ENCODE measurements around the gene BLNK.

BLNK gene

DNA sequence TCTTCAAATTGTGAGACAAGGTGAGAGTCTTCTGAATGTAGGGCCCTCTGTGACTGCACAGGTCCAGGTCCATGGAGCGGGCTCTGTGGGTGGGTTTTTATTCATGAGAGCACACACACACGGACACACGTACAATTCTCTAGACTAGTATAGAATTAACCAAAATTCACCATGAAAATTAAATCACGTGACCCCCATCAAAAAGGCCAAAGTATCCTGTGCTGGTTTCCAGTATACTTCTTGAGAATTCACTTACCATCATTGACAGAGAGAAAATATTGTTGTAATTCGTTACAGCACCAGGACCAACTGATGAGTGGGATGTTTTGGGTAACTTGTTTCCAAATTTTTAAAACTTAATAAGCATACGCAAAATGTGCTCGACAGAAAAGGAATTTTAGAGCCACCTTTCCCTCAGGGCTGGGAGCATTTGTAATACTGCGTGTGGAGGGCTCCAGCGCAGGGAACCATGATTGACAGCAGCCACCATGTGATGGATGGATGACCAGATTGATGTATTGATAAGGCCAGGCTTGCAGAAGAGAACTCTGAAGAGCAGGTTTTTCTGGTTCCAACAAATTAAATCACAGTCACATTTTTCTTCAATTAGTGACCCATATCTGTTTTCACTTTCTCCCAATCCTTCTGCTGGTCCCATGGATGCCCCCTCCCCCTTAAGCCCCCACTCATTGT, 18.0 kb upstream of the BLNK start:
- ChIA-PET POLR2A (no interaction called here), CTCF (interaction anchor here (3.8 kb wide), 1 partner anchor 60 kb away, joined by 22 read pairs; no protein-coding TSS in a partner anchor)
- H3K4me1 ChIP-seq (ENCODE audit: control insufficient read depth, insufficient read depth, low read length) = no peaks in the 10 kb centered on the region; the same call in 1 of the 2 replicates
- TF ChIP-seq ZNF169 (tag by site-specific recombination; IDR thresholded peaks at IDR 0.05) = no peak
- TF ChIP-seq ZNF670 (tag by site-specific recombination; IDR thresholded peaks at IDR 0.05; ENCODE audit: low read depth) = no peak
- no peak for TF ChIP-seq ZBTB7A (tag by site-specific recombination; IDR thresholded peaks at IDR 0.05; ENCODE audit: low read depth)
- no peak for TF ChIP-seq BCL11B (tag by site-specific recombination; IDR thresholded peaks at IDR 0.05; ENCODE audit: low read depth)
- no peak for TF ChIP-seq ZNF626 (tag by site-specific recombination; IDR thresholded peaks at IDR 0.05)
- no peak for TF ChIP-seq SCRT2 (tag by site-specific recombination; IDR thresholded peaks at IDR 0.05)
- TF ChIP-seq TCF7L2 (IDR thresholded peaks at IDR 0.05; ENCODE audit: borderline replicate concordance, low read depth, low read length) = no peak
- no peak for TF ChIP-seq ZNF146 (tag by site-specific recombination; IDR thresholded peaks at IDR 0.05)
- no peak for TF ChIP-seq ZNF529 (tag by site-specific recombination; IDR thresholded peaks at IDR 0.05; ENCODE audit: insufficient replicate concordance)
- no peak for TF ChIP-seq ZNF350 (tag by site-specific recombination; IDR thresholded peaks at IDR 0.05)
- no peak for TF ChIP-seq ZNF624 (tag by site-specific recombination; IDR thresholded peaks at IDR 0.05)
- no peak for TF ChIP-seq ZNF138 (tag by site-specific recombination; IDR thresholded peaks at IDR 0.05; ENCODE audit: borderline replicate concordance)
- TF ChIP-seq SALL2 (tag by site-specific recombination; IDR thresholded peaks at IDR 0.05; ENCODE audit: borderline replicate concordance) = no peak
- TF ChIP-seq ZNF155 (tag by site-specific recombination; IDR thresholded peaks at IDR 0.05) = no peak
- no peak for TF ChIP-seq ZNF248 (tag by site-specific recombination; IDR thresholded peaks at IDR 0.05)
- TF ChIP-seq ZNF132 (tag by site-specific recombination; IDR thresholded peaks at IDR 0.05; ENCODE audit: borderline replicate concordance) = no peak
- no peak for TF ChIP-seq ZSCAN30 (tag by site-specific recombination; IDR thresholded peaks at IDR 0.05)
- H3K9me3 ChIP-seq (ENCODE audit: control insufficient read depth, insufficient read depth, low read depth, low read length) = no peaks in the 10 kb centered on the region
- H3K36me3 ChIP-seq (ENCODE audit: control insufficient read depth in 2 of 2, insufficient read depth in 1 of 2, low read length in 2 of 2) = no peaks in the 10 kb centered on the region
- H3K4me3 ChIP-seq (ENCODE audit: low read depth, low read length) = no peak overlapping the region
- no peak overlapping the region for H3K27ac ChIP-seq (ENCODE audit: extremely low read depth, low read depth, low read length)

DNA sequence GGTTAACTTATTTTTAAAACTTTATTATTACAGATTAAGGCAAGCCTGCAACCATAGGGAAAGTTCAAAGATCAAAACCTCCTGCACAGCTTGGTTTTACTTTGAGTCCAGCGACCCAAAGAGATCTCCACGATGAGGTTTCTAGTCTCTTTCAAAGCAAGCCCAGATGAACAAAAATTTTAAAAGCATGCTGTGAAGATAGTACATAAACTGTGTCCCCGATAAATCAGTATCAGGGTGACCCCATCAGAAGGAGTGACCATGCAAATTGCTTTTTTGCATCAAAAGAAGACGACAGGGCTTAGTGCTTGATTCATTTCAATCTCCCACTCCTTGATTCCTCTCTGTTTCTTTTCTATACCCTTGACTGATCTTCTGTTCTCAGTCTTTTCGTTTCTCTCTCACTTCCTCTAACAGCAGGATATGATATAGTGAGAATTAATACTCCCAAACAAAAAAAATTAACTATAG, 16.8 kb upstream of the BLNK start:
- Histone ChIP-seq H3K4me3 (ENCODE audit: low read depth, low read length) (no peak overlapping the region), H3K4me1 (ENCODE audit: control insufficient read depth, insufficient read depth, low read length) (no peaks in the 10 kb centered on the region; the same call in 1 of the 2 replicates)
- POLR2A ChIA-PET = no interaction called here

More for the DNA sequence above, 16.8 kb upstream of the BLNK start:
- Histone ChIP-seq H3K36me3 (ENCODE audit: control insufficient read depth in 2 of 2, insufficient read depth in 1 of 2, low read length in 2 of 2) (no peaks in the 10 kb centered on the region), H3K9me3 (ENCODE audit: control insufficient read depth, insufficient read depth, low read depth, low read length) (no peaks in the 10 kb centered on the region), H3K27ac (ENCODE audit: extremely low read depth, low read depth, low read length) (no peak overlapping the region)
- TF ChIP-seq ZNF214 (tag by site-specific recombination; IDR thresholded peaks at IDR 0.05; ENCODE audit: borderline replicate concordance) (no peak), BCL11B (tag by site-specific recombination; IDR thresholded peaks at IDR 0.05; ENCODE audit: low read depth) (no peak), ZNF350 (tag by site-specific recombination; IDR thresholded peaks at IDR 0.05) (no peak), ZNF248 (tag by site-specific recombination; IDR thresholded peaks at IDR 0.05) (no peak), ZFP69B (tag by site-specific recombination; IDR thresholded peaks at IDR 0.05) (no peak), ZNF544 (tag by site-specific recombination; IDR thresholded peaks at IDR 0.05) (no peak), ZNF514 (tag by site-specific recombination; IDR thresholded peaks at IDR 0.05) (no peak), ZNF146 (tag by site-specific recombination; IDR thresholded peaks at IDR 0.05) (no peak)
- TF ChIP-seq, protein P1, sequence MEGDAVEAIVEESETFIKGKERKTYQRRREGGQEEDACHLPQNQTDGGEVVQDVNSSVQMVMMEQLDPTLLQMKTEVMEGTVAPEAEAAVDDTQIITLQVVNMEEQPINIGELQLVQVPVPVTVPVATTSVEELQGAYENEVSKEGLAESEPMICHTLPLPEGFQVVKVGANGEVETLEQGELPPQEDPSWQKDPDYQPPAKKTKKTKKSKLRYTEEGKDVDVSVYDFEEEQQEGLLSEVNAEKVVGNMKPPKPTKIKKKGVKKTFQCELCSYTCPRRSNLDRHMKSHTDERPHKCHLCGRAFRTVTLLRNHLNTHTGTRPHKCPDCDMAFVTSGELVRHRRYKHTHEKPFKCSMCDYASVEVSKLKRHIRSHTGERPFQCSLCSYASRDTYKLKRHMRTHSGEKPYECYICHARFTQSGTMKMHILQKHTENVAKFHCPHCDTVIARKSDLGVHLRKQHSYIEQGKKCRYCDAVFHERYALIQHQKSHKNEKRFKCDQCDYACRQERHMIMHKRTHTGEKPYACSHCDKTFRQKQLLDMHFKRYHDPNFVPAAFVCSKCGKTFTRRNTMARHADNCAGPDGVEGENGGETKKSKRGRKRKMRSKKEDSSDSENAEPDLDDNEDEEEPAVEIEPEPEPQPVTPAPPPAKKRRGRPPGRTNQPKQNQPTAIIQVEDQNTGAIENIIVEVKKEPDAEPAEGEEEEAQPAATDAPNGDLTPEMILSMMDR (tag by site-specific recombination; IDR thresholded peaks at IDR 0.05) = no peak
- CTCF ChIA-PET = interaction anchor here (2.5 to 3.8 kb wide), 2 partner anchors 58 to 271 kb away, joined by 14 to 22 read pairs; no protein-coding TSS in a partner anchor

All from HEK293 (cell line).